ENCODE measurements around the gene SPSB3. TPM values are rescaled to one million over a fixed set of nuclear protein-coding genes. Genes with fewer than 3 reads are reported as not detected.
A peak's percentile ranks its signal among the peaks of the same experiment; 100 is the strongest.

SPSB3 gene
- total and polyA plus RNA-seq, 9 of the 15 experiments (the other 6 are each of a cell fraction or from before 2014, with no cell fraction given) = 0.39 to 37.4 (median 7.1) TPM

DNA sequence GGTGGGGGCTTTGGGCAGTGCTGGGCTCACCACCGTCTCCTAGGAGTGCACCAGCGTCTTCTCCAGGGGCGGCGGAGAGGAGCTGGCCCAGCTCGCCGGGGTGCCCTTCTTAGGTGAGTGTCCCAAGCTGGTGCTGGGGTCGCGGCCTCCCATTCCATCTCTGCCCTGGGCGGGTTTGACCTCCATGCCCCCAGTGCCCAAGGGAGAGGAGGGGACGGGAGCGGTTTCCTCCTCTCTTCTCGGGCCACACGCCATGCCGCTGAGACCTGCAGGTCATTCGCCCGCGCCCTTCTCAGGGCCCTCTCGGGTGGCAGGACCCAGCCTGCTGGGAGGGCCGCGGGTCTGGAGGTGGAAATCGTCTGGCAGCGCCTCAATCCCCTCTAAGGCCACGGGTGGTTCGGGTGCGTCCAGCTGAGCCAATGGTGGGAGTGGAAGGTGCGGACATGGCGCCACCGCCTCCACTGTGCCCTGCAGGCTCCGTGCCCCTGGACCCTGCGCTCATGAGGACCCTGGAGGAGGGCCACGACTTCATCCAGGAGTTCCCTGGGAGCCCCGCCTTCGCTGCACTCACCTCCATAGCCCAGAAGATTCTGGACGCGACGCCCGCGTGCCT, 5.8 kb upstream of the SPSB3 start:
- Histone ChIP-seq H3K27ac (ENCODE audit: extremely low read depth, low read depth, low read length) (no peak overlapping the region), H3K4me1 (replicated peaks in 1 of 2; ENCODE audit: control insufficient read depth in 2 of 2, insufficient read depth in 2 of 2, low read length in 2 of 2) (peaks cover 2 to 82% of the 10 kb centered on the region in 2 experiments; a peak in 3 of 5 replicates), H3K4me2 (ENCODE audit: insufficient read depth, low read length) (no peak overlapping the region), H3K27me3 (ENCODE audit: control insufficient read depth in 2 of 2, insufficient read depth in 2 of 2, low read length in 2 of 2) (no peaks in the 10 kb centered on the region), H3K9me1 (ENCODE audit: control insufficient read depth, insufficient read depth, low read length) (no peaks in the 10 kb centered on the region), H3K9me3 (replicated peaks; ENCODE audit: control insufficient read depth, insufficient read depth, low read depth, low read length) (no peaks in the 10 kb centered on the region), H3K9ac (ENCODE audit: insufficient read depth in 1 of 2, low read depth in 2 of 2, low read length in 2 of 2) (no peak overlapping the region; a peak in 1 of 4 replicates), H4K20me1 (replicated peaks; ENCODE audit: control insufficient read depth, insufficient read depth, low read length) (no peaks in the 10 kb centered on the region; the same call in 1 of the 2 replicates), H3K79me2 (ENCODE audit: control insufficient read depth, insufficient read depth, low read length) (peaks cover 40% of the 10 kb centered on the region), H3K4me3 (no peak overlapping the region), H3K36me3 (ENCODE audit: control insufficient read depth, insufficient read depth, low read length) (peaks cover 59% of the 10 kb centered on the region; the same call in 1 of the 3 replicates), H2AFZ (ENCODE audit: low read depth, low read length) (no peak overlapping the region)
- in situ Hi-C loops (cut with MboI) (no loop called here), intact Hi-C loops (cut with micrococcal nuclease) (no loop called here)
- no TSS peak for BruUV-seq (replicated peaks)
- 97% methylated on average over 22 of the region's 38 CpGs for WGBS (ENCODE audit: insufficient coverage, low coverage, missing lambda C conversion rate)
- CTCF ChIA-PET (ENCODE audit: low intra/inter-chr PET ratio) = interaction anchor here (0.6 kb wide), 1 partner anchor 549 kb away, joined by 3 read pairs; no protein-coding TSS in a partner anchor
- FAIRE-seq = no peak
- no peak for ATAC-seq
- POLR2A ChIA-PET = interaction anchor here (0.6 kb wide), 1 partner anchor 16 kb away, joined by 3 read pairs; the partner anchor contains the start of genes EME2 and MRPS34
- DNase-seq (ENCODE audit: extremely low read depth in 1 of 4, low spot score in 3 of 4) = no peak
- TF ChIP-seq ARID4B (CRISPR knock-in tag; IDR thresholded peaks at IDR 0.05) (no peak), RBFOX2 (IDR thresholded peaks at IDR 0.05; ENCODE audit: low read depth, low read length) (0 out of 2 replicates have a peak, but pooled peaks have one; percentile 16)

All from K562 (cell line).